ENCODE measurements around the gene PACS2.

The PACS2 gene

GRCh38 chr14:105331575-105332349, 17.2 kb downstream of the PACS2 start:
- no peak for TF ChIP-seq CTCF (conservative IDR thresholded peaks at IDR 0.05; ENCODE audit: low read length)
- TF ChIP-seq EZH2phosphoT487 (IDR thresholded peaks at IDR 0.05; ENCODE audit: borderline replicate concordance) = no peak
- peaks cover 23% of the 10 kb centered on the region for H3K4me1 ChIP-seq (ENCODE audit: insufficient read depth, low read length, poor library complexity, severe bottlenecking)
- no peaks in the 10 kb centered on the region for H3K27me3 ChIP-seq (ENCODE audit: insufficient read depth, low read length, poor library complexity, severe bottlenecking)
- no peaks in the 10 kb centered on the region for H3F3A ChIP-seq (ENCODE audit: low read depth)
- H3K36me3 ChIP-seq (ENCODE audit: insufficient read depth, low read length) = no peaks in the 10 kb centered on the region
- H4K20me1 ChIP-seq (ENCODE audit: insufficient read depth, low read length, poor library complexity, severe bottlenecking) = peaks cover 4% of the 10 kb centered on the region
- H2AFZ ChIP-seq (ENCODE audit: low read length) = no peak overlapping the region
- H3K9me2 ChIP-seq (replicated peaks; ENCODE audit: low read depth, low read length) = no peaks in the 10 kb centered on the region
- H3K4me3 ChIP-seq (ENCODE audit: low read length, poor library complexity, severe bottlenecking) = no peak overlapping the region
- H3K79me2 ChIP-seq (ENCODE audit: insufficient read depth, low read length) = peaks cover 62% of the 10 kb centered on the region; the same call in 1 of the 2 replicates
- H3K9me3 ChIP-seq (ENCODE audit: insufficient read depth, low read depth, low read length) = no peaks in the 10 kb centered on the region
- H3K9ac ChIP-seq (ENCODE audit: low read depth, low read length, poor library complexity, severe bottlenecking) = no peak overlapping the region
- H3K4me2 ChIP-seq (ENCODE audit: low read depth, low read length, poor library complexity, severe bottlenecking) = no peak overlapping the region

- Histone ChIP-seq H4K20me1 (ENCODE audit: insufficient read depth, low read length, poor library complexity, severe bottlenecking) (peaks cover 4% of the 10 kb centered on the region), H2AFZ (ENCODE audit: low read length) (no peak overlapping the region), H3F3A (ENCODE audit: low read depth) (no peaks in the 10 kb centered on the region), H3K4me2 (ENCODE audit: low read depth, low read length, poor library complexity, severe bottlenecking) (no peak overlapping the region), H3K9me3 (ENCODE audit: insufficient read depth, low read depth, low read length) (no peaks in the 10 kb centered on the region), H3K9ac (ENCODE audit: low read depth, low read length, poor library complexity, severe bottlenecking) (no peak overlapping the region), H3K36me3 (ENCODE audit: insufficient read depth, low read length) (peaks cover 2% of the 10 kb centered on the region; the same call in 1 of the 2 replicates), H3K4me1 (ENCODE audit: insufficient read depth, low read length, poor library complexity, severe bottlenecking) (peaks cover 23% of the 10 kb centered on the region), H3K9me2 (replicated peaks; ENCODE audit: low read depth, low read length) (no peaks in the 10 kb centered on the region), H3K4me3 (ENCODE audit: low read length, poor library complexity, severe bottlenecking) (no peak overlapping the region), H3K79me2 (ENCODE audit: insufficient read depth, low read length) (peaks cover 59% of the 10 kb centered on the region; the same call in 1 of the 2 replicates), H3K27me3 (ENCODE audit: insufficient read depth, low read length, poor library complexity, severe bottlenecking) (no peaks in the 10 kb centered on the region)
- TF ChIP-seq CTCF (conservative IDR thresholded peaks at IDR 0.05; ENCODE audit: low read length) = no peak
- TF ChIP-seq EZH2phosphoT487 (IDR thresholded peaks at IDR 0.05; ENCODE audit: borderline replicate concordance) = no peak
These were observed 17.9 kb downstream of the PACS2 start for GRCh38 chr14:105332350-105332874.

- Histone ChIP-seq H3K9me3 (ENCODE audit: insufficient read depth, low read depth, low read length) (no peaks in the 10 kb centered on the region), H3K79me2 (ENCODE audit: insufficient read depth, low read length) (peaks cover 58% of the 10 kb centered on the region; the same call in 1 of the 2 replicates), H3K9me2 (replicated peaks; ENCODE audit: low read depth, low read length) (no peaks in the 10 kb centered on the region), H3K36me3 (ENCODE audit: insufficient read depth, low read length) (peaks cover 2% of the 10 kb centered on the region; the same call in 1 of the 2 replicates), H2AFZ (ENCODE audit: low read length) (no peak overlapping the region), H3K4me1 (ENCODE audit: insufficient read depth, low read length, poor library complexity, severe bottlenecking) (peaks cover 23% of the 10 kb centered on the region), H3F3A (ENCODE audit: low read depth) (no peaks in the 10 kb centered on the region), H4K20me1 (ENCODE audit: insufficient read depth, low read length, poor library complexity, severe bottlenecking) (no peaks in the 10 kb centered on the region), H3K4me2 (ENCODE audit: low read depth, low read length, poor library complexity, severe bottlenecking) (no peak overlapping the region), H3K9ac (ENCODE audit: low read depth, low read length, poor library complexity, severe bottlenecking) (no peak overlapping the region), H3K27me3 (ENCODE audit: insufficient read depth, low read length, poor library complexity, severe bottlenecking) (no peaks in the 10 kb centered on the region), H3K4me3 (ENCODE audit: low read length, poor library complexity, severe bottlenecking) (no peak overlapping the region)
- no peak for TF ChIP-seq CTCF (conservative IDR thresholded peaks at IDR 0.05; ENCODE audit: low read length)
- no peak for TF ChIP-seq EZH2phosphoT487 (IDR thresholded peaks at IDR 0.05; ENCODE audit: borderline replicate concordance)
These were observed 18.5 kb downstream of the PACS2 start for GRCh38 chr14:105333020-105333490.
